ENCODE data around the gene CNTNAP2.
A peak's percentile ranks its signal among the peaks of the same experiment; 100 is the strongest.

The CNTNAP2 gene

GRCh38 chr7:148245381-148245780, 2128.8 kb downstream of the CNTNAP2 start:
- no peak for TF ChIP-seq CTCF (IDR thresholded peaks at IDR 0.05; ENCODE audit: low read depth, low read length)
- H3K4me3 ChIP-seq (ENCODE audit: low read depth, low read length), result no peak overlapping the region
- in situ Hi-C loops (cut with HindIII; ENCODE audit: low sequenced_read_pairs), result no loop called here
- DNase-seq (ENCODE audit: low read depth, low spot score), result no peak

- DNase-seq (ENCODE audit: low read depth, low spot score), result no peak
- in situ Hi-C loops (cut with HindIII; ENCODE audit: low sequenced_read_pairs), result no loop called here
- H3K4me3 ChIP-seq (ENCODE audit: low read depth, low read length), result no peak overlapping the region
- no peak for TF ChIP-seq CTCF (IDR thresholded peaks at IDR 0.05; ENCODE audit: low read depth, low read length)
These were observed 2137.0 kb downstream of the CNTNAP2 start for GRCh38 chr7:148253629-148254028.

DNA sequence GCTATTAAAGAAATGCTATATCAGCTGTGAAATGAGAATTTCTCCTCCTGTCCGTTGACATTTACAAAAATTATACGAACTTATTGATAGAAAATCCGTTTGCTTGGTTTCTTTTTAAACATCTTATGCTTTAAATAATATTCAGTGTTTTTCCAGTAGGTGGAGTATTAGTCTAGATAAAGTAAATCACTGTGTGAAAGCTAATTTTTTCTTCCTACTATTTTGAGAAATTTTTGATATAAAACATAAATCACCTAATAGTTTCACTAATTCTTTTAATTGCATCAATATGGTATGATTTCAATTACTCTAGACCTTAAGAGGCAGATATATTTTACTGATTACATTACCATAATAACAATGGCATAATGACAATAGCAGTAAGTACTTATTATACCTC, 2138.7 kb downstream of the CNTNAP2 start:
- H3K4me3 ChIP-seq (ENCODE audit: low read depth, low read length), result no peak overlapping the region
- peak; percentile 5 for DNase-seq (ENCODE audit: low read depth, low spot score)
- TF ChIP-seq CTCF (IDR thresholded peaks at IDR 0.05; ENCODE audit: low read depth, low read length), result no peak
- in situ Hi-C loops (cut with HindIII; ENCODE audit: low sequenced_read_pairs), result no loop called here

DNA sequence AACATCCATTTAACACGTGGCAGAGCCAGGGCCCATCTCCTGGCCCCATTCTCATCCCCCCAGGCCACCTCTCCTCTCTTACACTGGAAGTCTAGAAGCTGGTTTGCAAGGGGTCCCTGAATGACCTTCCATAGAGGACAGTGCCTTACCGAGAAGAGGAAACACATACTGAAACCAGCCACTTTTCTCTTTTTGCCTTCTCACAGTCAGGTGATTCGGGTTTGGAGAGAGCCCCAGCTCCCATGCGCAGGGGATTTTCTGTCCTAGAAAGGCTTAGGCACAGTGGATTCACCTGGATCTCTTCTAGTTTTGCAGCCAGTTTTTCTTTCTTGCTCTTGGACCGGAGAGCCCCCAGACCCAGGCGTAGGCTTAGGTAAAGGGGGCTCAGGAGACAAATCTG, 2139.8 kb downstream of the CNTNAP2 start:
- in situ Hi-C loops (cut with HindIII; ENCODE audit: low sequenced_read_pairs), result no loop called here
- TF ChIP-seq CTCF (IDR thresholded peaks at IDR 0.05; ENCODE audit: low read depth, low read length), result no peak
- H3K4me3 ChIP-seq (ENCODE audit: low read depth, low read length), result no peak overlapping the region
- no peak for DNase-seq (ENCODE audit: low read depth, low spot score)

DNA sequence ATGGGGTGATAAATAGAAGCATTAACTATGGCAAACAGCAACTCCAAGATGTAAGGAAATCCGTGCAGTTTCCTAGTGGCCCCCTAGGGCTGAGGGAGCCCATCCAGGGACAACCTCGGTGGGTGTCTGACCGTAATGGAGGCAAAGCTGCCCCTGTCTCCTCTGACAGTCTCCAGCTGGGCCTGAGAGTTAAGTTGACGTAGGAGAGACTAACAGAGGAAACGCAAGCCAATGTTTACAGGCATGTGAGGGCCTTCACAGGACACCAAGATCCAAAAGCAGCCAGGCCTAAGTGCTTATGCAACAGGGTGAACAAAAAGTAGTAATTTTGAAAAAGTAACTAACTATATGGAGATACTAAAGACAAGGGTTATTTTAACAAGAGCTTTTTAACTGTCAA, 2144.0 kb downstream of the CNTNAP2 start:
- H3K4me3 ChIP-seq (ENCODE audit: low read depth, low read length), result no peak overlapping the region
- TF ChIP-seq CTCF (IDR thresholded peaks at IDR 0.05; ENCODE audit: low read depth, low read length), result no peak
- no peak for DNase-seq (ENCODE audit: low read depth, low spot score)
- in situ Hi-C loops (cut with HindIII; ENCODE audit: low sequenced_read_pairs), result no loop called here

DNA sequence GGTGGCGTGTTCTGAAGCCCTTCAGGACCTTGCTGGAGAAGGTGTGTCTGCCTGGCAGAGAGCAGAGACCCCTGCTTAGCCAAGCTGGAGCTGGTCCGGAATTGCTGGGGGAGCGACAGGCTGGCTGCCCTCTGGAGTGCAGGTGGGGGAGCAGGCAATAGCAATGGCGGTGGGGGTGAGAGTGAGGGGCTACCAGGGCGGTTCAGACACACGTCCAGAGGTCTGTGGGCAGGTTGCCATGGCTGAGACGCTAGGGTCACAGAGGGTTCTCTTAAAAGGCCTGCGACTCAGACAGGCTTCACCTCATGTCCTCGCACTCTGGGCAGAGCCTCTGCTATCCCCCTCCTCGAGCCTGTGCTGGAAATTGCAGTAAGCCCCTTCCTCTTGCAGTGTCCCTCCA, 2144.9 kb downstream of the CNTNAP2 start:
- no peak for DNase-seq (ENCODE audit: low read depth, low spot score)
- no peak for TF ChIP-seq CTCF (IDR thresholded peaks at IDR 0.05; ENCODE audit: low read depth, low read length)
- no peak overlapping the region for H3K4me3 ChIP-seq (ENCODE audit: low read depth, low read length)
- in situ Hi-C loops (cut with HindIII; ENCODE audit: low sequenced_read_pairs), result no loop called here

Data from astrocyte of the spinal cord (primary cell).